NCI-H146 treated with DMSO at 0.1 percent for 48 hours (cell line): ENCODE measurements around the gene RCOR1.

Source experiments
- DNase-seq: peaks from one replicate; lab custom pipeline; 2025; ENCODE audit not compliant: unreplicated experiment; lab: John Stamatoyannopoulos, UW

The RCOR1 gene

DNA sequence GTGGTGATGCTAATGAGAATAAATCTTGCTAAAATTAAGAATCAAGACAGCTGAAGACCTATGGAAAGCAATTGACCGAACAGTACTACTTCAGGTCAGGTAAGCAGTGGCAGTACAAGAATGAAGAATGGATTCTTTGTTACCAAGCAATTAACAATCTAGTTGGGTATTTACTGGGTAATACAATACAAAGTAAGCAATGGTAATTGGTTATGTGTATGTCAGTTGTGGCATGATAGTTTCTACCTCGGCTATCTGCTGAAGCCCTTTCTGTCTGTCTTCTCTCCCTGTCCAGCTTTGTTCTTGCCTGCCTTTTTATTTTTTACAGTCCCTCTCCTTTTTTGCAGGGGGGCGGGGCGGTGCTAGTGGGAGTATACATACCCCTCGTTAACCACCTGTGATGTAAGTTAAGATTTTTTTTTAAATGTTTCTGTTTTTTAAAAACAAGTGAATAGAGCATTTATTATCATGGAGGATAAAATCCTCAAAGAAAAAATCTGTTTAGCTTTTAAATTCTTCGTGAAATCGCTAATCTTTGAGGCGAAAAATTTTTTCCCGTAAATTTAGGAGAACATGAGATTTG lies 75.9 kb downstream of the RCOR1 start:
- peak; percentile 66 for DNase-seq

DNA sequence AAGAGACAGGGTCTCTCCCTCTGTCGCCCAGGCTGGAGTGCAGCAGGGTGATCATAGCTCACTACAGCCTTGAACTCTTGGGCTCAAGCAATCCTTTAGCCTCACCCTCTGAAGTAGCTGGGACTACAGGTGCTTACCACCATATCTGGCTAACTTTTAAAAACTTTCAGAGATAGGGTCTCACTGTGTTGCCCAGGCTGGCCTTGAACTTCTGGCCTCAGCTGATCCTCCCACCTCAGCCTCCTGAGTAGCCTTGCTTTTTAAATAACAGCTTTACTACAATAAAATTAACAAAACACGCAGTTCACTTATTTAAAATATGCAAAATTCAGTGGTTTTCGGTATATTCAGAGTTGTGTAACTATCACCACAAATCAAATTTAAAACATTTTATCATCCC lies 79.0 kb downstream of the RCOR1 start:
- no peak for DNase-seq

GRCh38 chr14:102672410-102672960 lies 80.0 kb downstream of the RCOR1 start:
- DNase-seq, result no peak

DNA sequence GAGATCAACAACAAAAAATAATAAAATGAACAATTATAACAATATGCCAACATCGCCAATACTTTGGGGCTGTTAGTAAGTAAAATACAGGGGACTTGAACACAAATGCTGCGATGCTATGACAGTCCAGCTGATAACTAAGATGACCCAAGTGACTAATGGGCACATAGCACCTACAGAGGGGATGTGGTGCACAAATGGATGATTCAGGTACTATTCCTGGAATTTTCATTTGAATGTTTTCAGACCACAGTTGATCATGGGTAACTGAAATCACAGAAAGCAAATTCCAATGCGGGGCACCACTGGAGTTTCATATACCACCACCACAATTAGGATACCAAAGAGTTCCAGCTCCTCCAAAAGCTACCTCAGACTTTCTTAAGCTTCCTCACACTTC lies 82.9 kb downstream of the RCOR1 start:
- no peak for DNase-seq

DNA sequence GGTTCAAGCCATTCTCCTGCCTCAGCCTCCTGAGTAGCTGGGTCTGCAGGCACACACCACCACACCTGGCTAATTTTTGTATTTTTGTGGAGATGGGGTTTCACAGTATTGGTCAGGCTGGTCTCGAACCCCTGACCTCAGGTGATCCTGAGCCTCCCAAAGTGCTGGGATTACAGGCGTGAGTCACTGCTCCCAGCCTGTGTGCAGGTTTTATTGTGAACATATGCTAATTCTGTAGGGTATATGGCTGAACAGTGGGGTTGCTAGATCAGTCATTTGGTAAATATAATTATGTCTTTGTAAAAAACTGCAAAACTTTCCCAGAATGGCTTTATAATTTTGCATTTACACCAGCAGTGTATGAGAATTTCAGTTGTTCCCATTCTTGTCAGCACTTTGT lies 85.9 kb downstream of the RCOR1 start:
- no peak for DNase-seq

GRCh38 chr14:102683399-102684297 lies 91.2 kb downstream of the RCOR1 start:
- DNase-seq, result no peak

- no peak for DNase-seq
Measured at GRCh38 chr14:102684298-102684663, 91.8 kb downstream of the RCOR1 start.

- no peak for DNase-seq
Measured at GRCh38 chr14:102686196-102686801, 93.8 kb downstream of the RCOR1 start.

- no peak for DNase-seq
Measured at GRCh38 chr14:102688290-102688689, 95.8 kb downstream of the RCOR1 start.

GRCh38 chr14:102690509-102691286 lies 98.2 kb downstream of the RCOR1 start:
- DNase-seq, result no peak

- DNase-seq, result no peak
Measured at GRCh38 chr14:102691763-102692162, 99.3 kb downstream of the RCOR1 start.

DNA sequence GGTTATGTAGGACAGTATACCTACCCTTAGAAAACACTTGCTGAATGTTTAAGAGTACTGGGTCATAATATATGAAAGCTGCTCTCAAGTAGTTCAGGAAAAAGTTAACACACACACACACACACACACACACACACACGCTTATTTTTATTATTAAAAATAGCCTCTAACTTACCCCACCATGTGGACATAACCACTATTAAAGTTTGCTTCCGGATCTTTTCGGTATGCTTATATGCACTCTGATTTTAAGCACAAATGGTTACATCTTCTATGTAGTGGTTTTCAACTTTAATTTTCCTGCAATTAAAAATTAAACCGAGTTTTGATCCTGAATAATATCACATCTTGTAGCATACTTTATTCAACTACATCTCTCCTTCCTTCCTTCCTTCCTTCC lies 99.9 kb downstream of the RCOR1 start:
- DNase-seq, result no peak

DNA sequence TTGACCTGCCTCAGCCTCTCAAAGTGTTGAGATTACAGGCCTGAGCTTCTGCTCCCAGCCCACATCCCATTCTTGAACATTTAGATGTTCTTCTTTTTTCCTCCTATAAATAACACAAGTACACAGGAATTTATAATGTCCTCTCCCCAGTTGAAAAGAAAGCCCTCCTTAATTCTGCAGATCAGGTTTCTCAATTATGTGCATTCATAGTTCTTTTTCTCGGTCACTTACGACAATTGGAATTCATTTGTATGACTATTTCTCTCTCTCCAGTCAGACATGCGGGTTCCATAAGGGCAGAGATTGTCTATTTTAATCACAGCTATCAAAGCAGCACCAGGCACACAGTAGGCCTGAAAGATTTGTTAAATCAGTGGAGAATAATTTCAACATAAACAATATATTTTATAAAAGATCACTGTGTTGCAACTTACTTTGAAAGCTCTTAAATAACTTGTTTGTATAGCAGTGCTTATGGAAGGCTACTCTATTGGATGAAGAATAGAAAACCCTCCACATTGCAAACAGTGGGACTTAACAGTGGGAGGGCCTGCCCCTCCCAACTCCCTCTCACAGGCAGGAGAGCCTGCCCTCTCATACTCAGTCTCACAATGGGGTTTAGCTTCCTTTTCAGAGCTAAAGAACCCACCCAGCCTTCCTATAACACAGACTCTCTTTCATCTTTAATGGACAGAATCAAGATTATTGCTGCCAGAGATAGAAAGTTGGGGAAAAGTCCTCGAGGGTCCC lies 100.7 kb downstream of the RCOR1 start:
- no peak for DNase-seq

DNA sequence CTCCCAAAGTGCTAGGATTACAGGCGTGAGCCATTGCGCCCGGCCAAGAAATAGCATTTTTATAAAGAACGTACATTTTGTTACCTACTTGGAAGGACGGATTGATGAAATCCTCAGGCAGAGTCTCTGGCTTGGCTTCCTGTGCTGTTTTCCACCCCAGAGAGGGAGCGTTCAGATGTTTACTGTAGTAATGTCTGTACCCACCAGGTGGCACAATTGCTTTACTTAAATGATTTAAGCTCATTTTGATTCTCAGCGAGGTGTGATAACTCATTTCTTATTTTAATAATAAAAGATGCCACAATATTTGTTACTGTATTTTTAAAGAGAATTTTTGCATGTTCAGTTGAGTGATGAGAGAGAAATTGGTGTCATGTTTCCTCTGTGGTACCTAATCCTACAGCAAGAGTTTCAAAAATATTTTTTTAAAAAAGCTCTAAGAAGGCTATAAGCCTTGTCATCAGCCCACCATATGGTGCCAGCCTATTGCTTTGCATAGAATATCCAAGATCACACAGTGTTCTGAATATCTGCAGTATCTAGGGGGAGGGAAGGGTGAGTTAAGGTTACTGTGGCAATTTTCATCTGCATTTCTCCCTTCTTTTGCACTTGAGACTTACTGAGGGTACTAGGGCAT lies 102.2 kb downstream of the RCOR1 start:
- no peak for DNase-seq

GRCh38 chr14:102695167-102695555 lies 102.7 kb downstream of the RCOR1 start:
- DNase-seq, result no peak

DNA sequence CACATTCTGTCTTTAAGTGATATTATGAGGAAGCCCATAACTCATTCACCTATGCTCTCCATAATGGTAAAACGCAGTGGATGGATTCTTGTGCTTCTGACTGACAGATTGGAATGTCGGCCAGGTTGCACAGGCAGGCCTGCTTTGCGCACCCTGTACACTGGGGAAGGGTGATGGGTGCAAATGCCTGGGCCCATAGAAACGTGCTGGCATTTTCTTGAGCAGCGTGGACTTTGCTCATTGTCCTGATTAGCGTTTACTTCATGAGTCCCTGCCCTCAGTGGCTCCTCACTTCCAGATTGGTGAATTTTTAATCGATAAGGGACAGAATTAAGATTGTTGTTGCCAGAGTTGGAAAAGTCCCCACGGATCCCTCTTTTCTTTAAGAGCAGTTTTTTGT lies 103.9 kb downstream of the RCOR1 start:
- DNase-seq, result no peak

- DNase-seq, result peak; percentile 65
Measured at GRCh38 chr14:102696856-102697495, 104.5 kb downstream of the RCOR1 start.

- DNase-seq, result no peak
Measured at GRCh38 chr14:102697501-102697900, 105.1 kb downstream of the RCOR1 start.

- no peak for DNase-seq
Measured at GRCh38 chr14:102699416-102700110, 107.1 kb downstream of the RCOR1 start.
